ENCODE data around the gene ARAF. TPM values are rescaled to one million over a fixed set of nuclear protein-coding genes. Genes with fewer than 3 reads are reported as not detected.

The ARAF gene
- total RNA-seq, 1 donor: 23.3 TPM

GRCh38 chrX:47610511-47610910 lies 49.5 kb downstream of the ARAF start:
- H3K4me3 ChIP-seq (ENCODE audit: low read depth, low read length): no peak overlapping the region
- DNase-seq (ENCODE audit: low read depth): no peak
- TF ChIP-seq CTCF (IDR thresholded peaks at IDR 0.05; ENCODE audit: insufficient read depth, low read depth, low read length): no peak

DNA sequence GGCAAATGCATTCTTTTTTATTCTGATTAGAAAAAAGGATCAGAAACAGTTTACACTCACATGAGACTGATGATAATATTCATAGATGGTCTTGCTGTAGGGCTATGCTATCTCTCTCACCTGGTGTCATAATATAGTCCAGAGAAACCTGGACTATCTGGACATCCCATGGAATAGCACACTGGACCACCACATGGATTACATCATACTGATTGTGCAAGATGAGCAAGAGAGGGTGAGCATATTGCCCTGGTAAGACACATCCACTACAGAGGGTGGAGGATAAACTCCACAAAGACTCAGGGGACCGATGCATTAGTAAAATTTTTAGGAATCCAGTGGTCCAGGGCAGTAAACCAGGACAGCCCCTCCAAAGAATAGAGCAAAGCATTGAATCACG lies 50.5 kb downstream of the ARAF start:
- peak; percentile 8 for DNase-seq (ENCODE audit: low read depth)
- TF ChIP-seq CTCF (IDR thresholded peaks at IDR 0.05; ENCODE audit: insufficient read depth, low read depth, low read length): no peak
- H3K4me3 ChIP-seq (ENCODE audit: low read depth, low read length): no peak overlapping the region

DNA sequence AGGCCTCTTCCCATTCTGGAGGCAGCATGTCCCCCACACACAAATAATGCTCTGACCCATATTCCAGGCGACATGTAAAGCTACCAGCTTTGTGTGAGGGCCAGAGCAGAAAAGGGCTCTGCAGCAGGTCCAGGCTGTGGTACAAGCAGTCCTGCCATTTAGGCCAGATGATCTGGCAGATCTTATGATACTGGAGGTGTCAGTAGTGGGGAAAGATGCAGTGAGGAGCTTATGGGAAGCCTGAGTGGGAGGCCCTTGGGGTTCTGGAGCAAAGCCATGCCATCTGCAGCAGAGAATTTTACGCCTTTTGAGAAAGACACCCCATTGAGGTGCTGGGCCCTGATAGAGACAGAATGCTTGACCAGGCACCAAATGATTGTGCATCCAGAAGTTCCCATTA lies 50.9 kb downstream of the ARAF start:
- DNase-seq (ENCODE audit: low read depth): no peak
- H3K4me3 ChIP-seq (ENCODE audit: low read depth, low read length): no peak overlapping the region
- no peak for TF ChIP-seq CTCF (IDR thresholded peaks at IDR 0.05; ENCODE audit: insufficient read depth, low read depth, low read length)

GRCh38 chrX:47612418-47612817 lies 51.4 kb downstream of the ARAF start:
- no peak for DNase-seq (ENCODE audit: low read depth)
- no peak overlapping the region for H3K4me3 ChIP-seq (ENCODE audit: low read depth, low read length)
- TF ChIP-seq CTCF (IDR thresholded peaks at IDR 0.05; ENCODE audit: insufficient read depth, low read depth, low read length): no peak

- no peak overlapping the region for H3K4me3 ChIP-seq (ENCODE audit: low read depth, low read length)
- no peak for DNase-seq (ENCODE audit: low read depth)
- TF ChIP-seq CTCF (IDR thresholded peaks at IDR 0.05; ENCODE audit: insufficient read depth, low read depth, low read length): no peak
Observed at GRCh38 chrX:47613082-47613481, 52.1 kb downstream of the ARAF start.

GRCh38 chrX:47614618-47615017 lies 53.6 kb downstream of the ARAF start:
- DNase-seq (ENCODE audit: low read depth): no peak
- TF ChIP-seq CTCF (IDR thresholded peaks at IDR 0.05; ENCODE audit: insufficient read depth, low read depth, low read length): no peak

GRCh38 chrX:47618923-47619485 lies 58.0 kb downstream of the ARAF start:
- no peak overlapping the region for H3K4me3 ChIP-seq (ENCODE audit: low read depth, low read length)
- TF ChIP-seq CTCF (IDR thresholded peaks at IDR 0.05; ENCODE audit: insufficient read depth, low read depth, low read length): no peak
- no peak for DNase-seq (ENCODE audit: low read depth)

More at GRCh38 chrX:47614618-47615017, 53.6 kb downstream of the ARAF start:
- no peak overlapping the region for H3K4me3 ChIP-seq (ENCODE audit: low read depth, low read length)

All from fibroblast of villous mesenchyme (primary cell).